CD4-positive, alpha-beta memory T cell (primary cell): Measurements from ENCODE around the gene SLC16A4. TPM values are rescaled to one million over a fixed set of nuclear protein-coding genes. Genes with fewer than 3 reads are reported as not detected.
"Not testable (repeated sequence)": the region's sequence is repeated elsewhere in the genome, so short reads cannot be mapped to it uniquely, and the experiment has no call there.

Experiments
- CTCF ChIA-PET: fragments of 350-600 bp; sonication (Branson Sonifier 250); formaldehyde crosslinking; loops from one replicate; lab custom pipeline; 2021; ENCODE audit warnings: inconsistent platforms; ENCODE audit not compliant: partially characterized antibody; lab: Charles Lee
- POLR2A ChIA-PET: fragments of 350-600 bp; sonication (Branson Sonifier 250); formaldehyde crosslinking; loops from one replicate; lab custom pipeline; 2021; ENCODE audit not compliant: partially characterized antibody; lab: Charles Lee
- DNase-seq, 5 donors: peaks; one replicate each; pipeline versions ENCODE4 v3.0.0 to v3.0.0-alpha.2; 2020 to 2022; ENCODE audit warnings: mixed read lengths in 1 of 5
- H3K27ac ChIP-seq: one replicate; pipeline ENCODE4 v1.7.0; 2013; ENCODE audit warnings: low read depth, low read length
- H3K27me3 ChIP-seq: 2 replicates; pipeline ENCODE4 v1.7.0; 2013; ENCODE audit warnings: mild to moderate bottlenecking, low read length, moderate library complexity; ENCODE audit not compliant: insufficient read depth
- H3K36me3 ChIP-seq: 2 replicates; pipeline ENCODE4 v1.7.0; 2013; ENCODE audit warnings: mild to moderate bottlenecking, low read length, moderate library complexity; ENCODE audit not compliant: insufficient read depth
- H3K4me1 ChIP-seq: 2 replicates; pipeline ENCODE4 v1.7.0; 2013; ENCODE audit warnings: mild to moderate bottlenecking, low read length, moderate library complexity; ENCODE audit not compliant: insufficient read depth
- H3K4me3 ChIP-seq, 2 donors: one replicate each; pipeline ENCODE4 v1.7.0; 2013; ENCODE audit warnings: low read length in 2 of 2, mild to moderate bottlenecking in 1 of 2
- H3K9me3 ChIP-seq, 2 donors: one replicate each; pipeline ENCODE4 v1.7.0; 2013; ENCODE audit warnings: low read length in 2 of 2, control low read depth in 1 of 2; ENCODE audit not compliant: control insufficient read depth in 1 of 2
- H3K27ac Mint-ChIP-seq, 7 donors: one replicate each; pipeline ENCODE4 v1.8.0; 2020 to 2021; ENCODE audit warnings: mixed read lengths in 7 of 7, mild to moderate bottlenecking in 6 of 7, inconsistent platforms in 3 of 7, moderate library complexity in 3 of 7
- H3K27me3 Mint-ChIP-seq, 2 donors: one replicate each; pipeline ENCODE4 v1.8.0; 2020 to 2021; ENCODE audit warnings: mixed read lengths in 2 of 2
- H3K36me3 Mint-ChIP-seq, 2 donors: one replicate each; pipeline ENCODE4 v1.8.0; 2020 to 2021; ENCODE audit warnings: mixed read lengths in 2 of 2, inconsistent platforms in 1 of 2, mild to moderate bottlenecking in 1 of 2
- H3K4me1 Mint-ChIP-seq, 4 donors: one replicate each; pipeline ENCODE4 v1.8.0; 2020 to 2021; ENCODE audit warnings: mixed read lengths in 4 of 4, mild to moderate bottlenecking in 1 of 4
- H3K4me3 Mint-ChIP-seq, 8 donors: one replicate each; pipeline ENCODE4 v1.8.0; 2020 to 2021; ENCODE audit warnings: mixed read lengths in 8 of 8, mild to moderate bottlenecking in 7 of 8, moderate library complexity in 6 of 8, inconsistent platforms in 3 of 8
- H3K9me3 Mint-ChIP-seq, 8 donors: one replicate each; pipeline ENCODE4 v1.8.0; 2020 to 2021; ENCODE audit warnings: mixed read lengths in 8 of 8, mild to moderate bottlenecking in 5 of 8, inconsistent platforms in 3 of 8, moderate library complexity in 1 of 8
- intact Hi-C: fragments of 100-400 bp; cut with micrococcal nuclease; formaldehyde crosslinking; loops from one replicate; pipeline ENCODE4 v1.15.1; 2023
- polyA plus RNA-seq, 2 donors: library from polyadenylated mRNA; unstranded; fragments of 300-500 nt; fragmentation: Illumina TruSeq; gene quantifications; one replicate each; pipeline ENCODE4 v1.2.3, GENCODE V29; 2021
- total RNA-seq, 2 experiments: library from RNA; stranded (reverse); gene quantifications; one replicate each; pipeline ENCODE4 v1.2.3, GENCODE V29; 2021

Gene SLC16A4
- total and polyA plus RNA-seq, 4 experiments from 2014 or later = 0.29 to 0.90 (median 0.56) TPM

DNA sequence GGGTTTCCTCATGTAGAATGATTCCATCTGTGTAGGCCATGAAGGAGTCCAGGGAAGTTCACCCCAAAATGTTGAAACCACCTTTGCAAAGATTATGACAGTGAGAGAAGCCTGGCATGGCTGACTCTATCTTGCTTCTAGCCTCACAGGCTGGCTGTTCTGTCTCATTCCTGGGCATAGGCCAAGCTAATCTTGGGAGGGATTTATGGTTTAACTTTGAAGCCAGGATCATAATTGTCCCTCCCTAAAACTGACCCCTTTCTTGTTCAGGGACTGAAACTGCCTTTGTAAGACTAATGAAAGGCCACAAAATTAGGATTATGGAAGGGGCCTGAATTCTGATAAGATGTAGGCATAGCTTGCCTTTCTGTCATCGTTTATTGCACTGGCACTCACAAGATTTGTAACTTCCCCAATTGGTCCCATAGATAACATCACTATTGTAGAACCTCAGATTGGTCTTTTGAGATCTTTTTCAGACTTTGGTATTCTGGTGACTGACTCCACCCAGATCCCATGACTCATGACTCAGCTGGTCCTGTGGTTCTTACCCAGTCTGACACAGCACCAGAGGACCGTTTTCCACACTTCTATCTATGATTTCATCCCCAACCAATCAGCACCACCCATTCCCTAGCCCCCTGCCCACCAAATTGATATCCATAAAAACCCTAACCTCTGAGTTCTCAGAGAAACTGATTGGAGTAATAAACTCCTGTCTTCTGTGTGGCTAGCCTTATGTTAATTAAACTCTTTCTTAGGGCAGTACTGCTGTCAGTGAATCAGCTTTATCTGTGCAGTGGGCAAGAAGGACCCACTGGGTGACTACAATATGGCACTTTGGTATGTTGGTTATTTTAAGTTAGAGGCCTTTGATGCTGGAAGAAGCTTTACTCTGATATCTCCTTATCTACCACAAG lies 30.3 kb upstream of the SLC16A4 start:
- Histone ChIP-seq H3K36me3 (no peaks in the 10 kb centered on the region), H3K9me3 (no peaks in the 10 kb centered on the region), H3K27ac (no peak overlapping the region), H3K27me3 (no peaks in the 10 kb centered on the region), H3K4me3 (no peak overlapping the region), H3K4me1 (no peaks in the 10 kb centered on the region)
- Mint-ChIP-seq H3K36me3 (no peaks in the 10 kb centered on the region), H3K4me1 (no peaks in the 10 kb centered on the region), H3K27me3 (peaks cover 0 to 2% of the 10 kb centered on the region in 2 donors), H3K27ac (no peak overlapping the region), H3K9me3 (peaks cover 0 to 1% (median 0%) of the 10 kb centered on the region in 8 donors), H3K4me3 (no peak overlapping the region)
- intact Hi-C loops = no loop called here
- ChIA-PET POLR2A (no interaction called here), CTCF (interaction anchor here (0.7 to 1.7 kb wide), 4 partner anchors 9 to 359 kb away, joined by 3 to 8 read pairs (median 4); no protein-coding TSS in a partner anchor)
- no peak for DNase-seq

DNA sequence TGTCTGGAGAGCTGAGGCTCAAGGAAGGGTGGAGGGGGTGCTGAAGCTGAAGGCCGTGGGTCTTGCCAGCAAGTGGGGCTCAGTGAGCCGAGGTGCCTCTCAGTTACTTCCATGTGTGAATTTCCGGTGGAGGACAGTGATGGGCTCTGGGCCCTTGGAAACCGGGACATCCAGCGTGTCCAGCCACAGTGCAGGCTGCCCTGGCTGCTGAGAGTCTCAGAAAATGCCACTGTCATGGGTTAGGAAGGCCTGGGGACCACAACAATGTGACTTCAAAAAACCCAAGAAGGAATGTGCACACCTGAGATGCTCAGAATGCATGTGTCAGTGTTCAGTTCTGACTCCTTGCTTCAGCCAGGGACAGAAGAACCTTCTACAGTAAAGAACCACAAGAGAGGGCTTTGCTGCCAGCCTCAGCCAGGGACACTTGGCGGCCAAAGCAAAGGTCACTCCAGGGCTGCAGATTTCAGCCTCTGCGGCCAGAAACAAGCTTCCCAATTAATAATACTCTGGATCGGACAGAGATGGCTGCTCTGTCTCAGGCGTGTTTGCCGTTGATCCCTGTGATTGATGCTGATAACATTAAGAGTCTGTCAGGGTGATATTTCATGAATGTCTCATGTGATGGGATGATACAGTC lies 29.3 kb upstream of the SLC16A4 start:
- Histone ChIP-seq H3K4me1 (no peaks in the 10 kb centered on the region), H3K9me3 (no peaks in the 10 kb centered on the region), H3K36me3 (no peaks in the 10 kb centered on the region), H3K4me3 (no peak overlapping the region), H3K27ac (no peak overlapping the region), H3K27me3 (no peaks in the 10 kb centered on the region)
- CTCF ChIA-PET = interaction anchor here (0.7 to 1.7 kb wide), 3 partner anchors 8 to 22 kb away, joined by 3 to 8 read pairs (median 4); no protein-coding TSS in a partner anchor
- H3K9me3 Mint-ChIP-seq = peaks cover 0 to 1% (median 0%) of the 10 kb centered on the region in 8 donors
- H3K36me3 Mint-ChIP-seq = no peaks in the 10 kb centered on the region
- intact Hi-C loops = no loop called here
- H3K27ac Mint-ChIP-seq = no peak overlapping the region
- no peaks in the 10 kb centered on the region for H3K4me1 Mint-ChIP-seq
- no peak overlapping the region for H3K4me3 Mint-ChIP-seq
- DNase-seq = no peak
- POLR2A ChIA-PET = no interaction called here
- peaks cover 0 to 2% of the 10 kb centered on the region in 2 donors for H3K27me3 Mint-ChIP-seq

DNA sequence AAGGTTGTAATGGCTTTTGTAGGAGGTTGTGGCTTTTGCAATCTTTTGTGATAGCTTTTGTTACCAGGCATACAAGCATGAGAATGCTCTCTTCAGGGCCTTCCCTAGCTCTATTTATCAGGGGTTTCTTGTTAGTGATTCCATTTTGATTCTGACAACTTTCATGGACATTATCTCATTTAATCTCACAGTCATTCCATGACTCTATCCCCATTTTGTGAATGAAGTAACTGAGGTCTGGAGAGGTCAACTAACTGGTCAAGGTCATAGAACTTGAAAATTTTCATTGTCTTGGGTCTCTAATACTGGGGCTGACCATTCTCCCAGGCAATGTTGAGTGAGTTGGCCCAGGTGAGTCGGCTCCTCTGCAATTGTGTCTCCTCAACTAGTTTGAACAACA lies 27.9 kb upstream of the SLC16A4 start:
- no peak overlapping the region for H3K27ac ChIP-seq
- no peaks in the 10 kb centered on the region for H3K4me1 Mint-ChIP-seq
- H3K4me3 ChIP-seq = no peak overlapping the region
- no peak for DNase-seq
- no peaks in the 10 kb centered on the region for H3K36me3 ChIP-seq
- H3K4me3 Mint-ChIP-seq = no peak overlapping the region
- H3K27ac Mint-ChIP-seq = no peak overlapping the region
- no peaks in the 10 kb centered on the region for H3K4me1 ChIP-seq
- ChIA-PET CTCF (no interaction called here), POLR2A (no interaction called here)
- H3K27me3 ChIP-seq = no peaks in the 10 kb centered on the region
- peaks cover 0 to 1% (median 0%) of the 10 kb centered on the region in 8 donors for H3K9me3 Mint-ChIP-seq
- H3K9me3 ChIP-seq = no peaks in the 10 kb centered on the region
- H3K36me3 Mint-ChIP-seq = no peaks in the 10 kb centered on the region
- peaks cover 0 to 2% of the 10 kb centered on the region in 2 donors for H3K27me3 Mint-ChIP-seq
- intact Hi-C loops = no loop called here

DNA sequence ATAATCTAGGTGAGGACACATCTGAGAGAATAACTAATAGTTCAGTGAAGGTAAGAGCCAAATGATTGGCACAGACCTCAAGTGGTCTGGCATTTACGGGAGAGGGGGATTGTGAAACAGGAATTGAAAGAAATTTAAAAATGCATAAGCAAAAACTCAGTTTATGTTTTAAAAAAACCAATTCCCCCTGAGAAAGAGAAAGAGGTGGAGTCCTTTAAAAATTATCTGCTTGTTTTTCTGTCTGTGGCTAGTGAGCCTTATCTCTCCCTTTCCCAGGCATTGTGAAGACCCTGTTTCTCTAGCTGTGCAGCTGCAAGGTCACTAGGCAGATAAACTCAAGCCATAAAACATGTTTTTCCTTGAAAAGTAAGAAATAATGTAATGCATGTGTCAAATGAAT lies 22.2 kb upstream of the SLC16A4 start:
- H3K4me1 ChIP-seq = peaks cover 13% of the 10 kb centered on the region
- H3K27ac ChIP-seq, H3K4me3 ChIP-seq, H3K36me3 ChIP-seq, H3K4me3 Mint-ChIP-seq, H3K27me3 Mint-ChIP-seq, H3K36me3 Mint-ChIP-seq, H3K9me3 Mint-ChIP-seq, H3K9me3 ChIP-seq, H3K27me3 ChIP-seq, DNase-seq: not testable (repeated sequence)
- intact Hi-C loops = loop anchor here (2.0 to 5.0 kb wide), 2 partner anchors 204 to 370 kb away; no protein-coding TSS in a partner anchor
- H3K4me1 Mint-ChIP-seq = peaks cover 8 to 14% (median 9%) of the 10 kb centered on the region in 4 donors
- ChIA-PET POLR2A (interaction anchor here (1.0 to 1.8 kb wide), 2 partner anchors 75 to 83 kb away, joined by 3 to 4 read pairs; no protein-coding TSS in a partner anchor), CTCF (interaction anchor here (1.3 to 9.3 kb wide), 19 partner anchors 8 to 217 kb away, joined by 3 to 73 read pairs (median 8); partner anchors contain the start of genes KCNC4 and RBM15)
- H3K27ac Mint-ChIP-seq = peak overlapping the region in 2 of 7 donors; percentile 5 to 84

DNA sequence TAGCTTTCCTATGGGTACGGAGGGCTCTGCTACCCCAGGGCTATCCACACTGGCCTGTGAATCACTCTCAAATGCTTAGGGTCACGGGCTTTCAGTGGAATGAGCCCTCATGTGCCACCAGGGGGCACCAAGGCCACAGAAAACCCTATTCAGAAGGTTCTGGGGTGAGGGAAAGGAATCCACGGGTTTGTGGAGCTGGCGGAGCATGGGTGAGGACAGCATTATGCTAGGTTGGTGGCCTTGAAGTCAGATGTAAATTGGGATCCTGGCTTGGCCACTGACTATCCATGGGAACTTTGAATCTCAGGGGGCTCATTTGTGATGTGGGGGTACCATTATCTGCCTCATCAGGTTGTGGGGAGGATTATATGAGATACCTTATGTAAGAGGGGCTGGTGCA lies 21.8 kb upstream of the SLC16A4 start:
- DNase-seq = peak; percentile 52 to 63 (median 56)
- Mint-ChIP-seq H3K27ac (peak overlapping the region in 4 of 7 donors; percentile 5 to 84 (median 49)), H3K4me1 (peaks cover 10 to 19% (median 13%) of the 10 kb centered on the region in 4 donors), H3K27me3 (no peaks in the 10 kb centered on the region), H3K9me3 (no peaks in the 10 kb centered on the region), H3K4me3 (no peak overlapping the region), H3K36me3 (peaks cover 0 to 3% of the 10 kb centered on the region in 2 donors)
- ChIA-PET CTCF (interaction anchor here (0.6 to 9.3 kb wide), 26 partner anchors 8 to 415 kb away, joined by 3 to 73 read pairs (median 6); partner anchors contain the start of genes KCNC4 and RBM15), POLR2A (interaction anchor here (1.0 to 1.8 kb wide), 2 partner anchors 74 to 84 kb away, joined by 3 to 4 read pairs; no protein-coding TSS in a partner anchor)
- intact Hi-C loops = loop anchor here (1.0 to 5.0 kb wide), 4 partner anchors 48 to 370 kb away; no protein-coding TSS in a partner anchor
- Histone ChIP-seq H3K27ac (no peak overlapping the region), H3K4me1 (peaks cover 15% of the 10 kb centered on the region), H3K36me3 (no peaks in the 10 kb centered on the region), H3K9me3 (no peaks in the 10 kb centered on the region), H3K27me3 (no peaks in the 10 kb centered on the region), H3K4me3 (no peak overlapping the region)

DNA sequence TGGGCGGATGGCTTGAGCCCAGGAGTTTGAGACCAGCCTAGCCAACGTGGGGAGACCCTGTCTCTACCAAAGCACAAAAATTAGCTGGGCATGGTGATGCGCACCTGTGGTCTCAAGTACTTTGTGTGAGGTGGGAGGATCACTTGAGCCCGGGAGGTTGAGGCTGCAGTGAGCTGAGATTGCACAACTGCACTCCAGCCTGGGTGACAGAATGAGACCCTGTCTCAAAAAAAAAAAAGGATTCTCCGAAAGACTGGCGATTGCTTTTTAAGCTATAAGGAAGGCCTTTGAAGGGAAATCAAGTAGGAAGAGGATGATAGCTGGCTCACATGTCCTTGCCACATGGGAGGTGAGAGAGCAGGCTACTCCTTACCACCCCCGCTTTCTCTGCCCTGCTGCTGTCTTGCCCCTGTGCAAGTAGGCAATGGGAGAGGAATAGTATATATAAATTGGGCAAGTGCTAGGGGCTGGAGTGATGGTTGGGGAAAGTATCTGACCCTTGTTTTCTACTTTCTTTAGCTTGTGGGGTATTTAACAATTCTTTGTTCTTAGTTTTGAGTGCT lies 20.4 kb upstream of the SLC16A4 start:
- H3K4me3 Mint-ChIP-seq = no peak overlapping the region
- no peak overlapping the region for H3K27ac Mint-ChIP-seq
- Histone ChIP-seq H3K36me3 (no peaks in the 10 kb centered on the region), H3K27ac (no peak overlapping the region), H3K4me1 (peaks cover 22% of the 10 kb centered on the region), H3K4me3 (no peak overlapping the region), H3K27me3 (no peaks in the 10 kb centered on the region), H3K9me3 (no peaks in the 10 kb centered on the region)
- intact Hi-C loops = loop anchor here (5.0 kb wide), 1 partner anchor 206 kb away; no protein-coding TSS in a partner anchor
- no peaks in the 10 kb centered on the region for H3K27me3 Mint-ChIP-seq
- peaks cover 0 to 2% (median 0%) of the 10 kb centered on the region in 8 donors for H3K9me3 Mint-ChIP-seq
- DNase-seq = no peak
- peaks cover 0 to 12% of the 10 kb centered on the region in 2 donors for H3K36me3 Mint-ChIP-seq
- ChIA-PET POLR2A (interaction anchor here (1.1 to 1.8 kb wide), 2 partner anchors 73 to 85 kb away, joined by 4 read pairs; no protein-coding TSS in a partner anchor), CTCF (interaction anchor here (0.7 to 9.3 kb wide), 24 partner anchors 7 to 417 kb away, joined by 3 to 73 read pairs (median 6); partner anchors contain the start of genes KCNC4 and RBM15)
- peaks cover 13 to 32% (median 22%) of the 10 kb centered on the region in 4 donors for H3K4me1 Mint-ChIP-seq
